22Rv1 (cell line): ENCODE measurements around the gene RSBN1L.

ENCODE experiments used
- CTCF ChIP-seq: fragments of 450-650 bp; IDR thresholded peaks from 2 replicates; pipeline ENCODE4 v1.5.1; 2017; ENCODE audit warnings: mild to moderate bottlenecking
- ZFX ChIP-seq: fragments of 450-650 bp; IDR thresholded peaks from 2 replicates; pipeline ENCODE4 v1.6.1; 2017; ENCODE audit warnings: antibody characterized with exemption, borderline replicate concordance

GRCh38 chr7:77813180-77813579, 116.9 kb downstream of the RSBN1L start:
- TF ChIP-seq CTCF (no peak), ZFX (no peak)
